ENCODE measurements around the gene VAV2. TPM values are rescaled to one million over a fixed set of nuclear protein-coding genes. Genes with fewer than 3 reads are reported as not detected.

The VAV2 gene
- polyA plus RNA-seq, 1 of the 3 experiments (the other 2 are of a cell fraction), result 14.9 TPM

DNA sequence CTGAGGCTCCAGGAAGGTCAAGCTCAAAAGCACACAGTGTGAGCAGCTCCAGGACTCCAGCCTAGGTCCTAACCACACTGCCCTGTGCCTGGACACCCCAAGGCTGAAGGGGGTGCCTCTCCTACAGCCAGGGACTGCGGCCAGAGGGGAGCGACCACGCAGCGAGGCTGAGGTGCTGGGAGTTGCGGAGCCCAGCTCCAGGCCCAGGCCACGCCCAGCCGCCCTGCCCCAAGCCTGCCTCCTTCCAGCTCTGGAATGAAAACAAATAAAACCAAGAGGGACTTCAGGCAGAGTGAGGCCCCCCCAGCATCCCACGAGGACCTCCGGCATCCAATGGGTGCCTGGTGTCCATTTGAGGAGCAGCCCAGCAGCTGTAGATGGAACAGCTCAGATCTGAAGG lies 15.2 kb downstream of the VAV2 start:
- Histone ChIP-seq H3K9me3 (no peaks in the 10 kb centered on the region), H3F3A (replicated peaks; ENCODE audit: insufficient read depth) (peaks cover 4% of the 10 kb centered on the region), H3K27ac (ENCODE audit: low read depth in 2 of 2, low read length in 1 of 2) (no peak overlapping the region), H3K4me3 (ENCODE audit: low read depth in 2 of 2, low read length in 1 of 2) (no peak overlapping the region), H3K4me1 (ENCODE audit: control insufficient read depth in 1 of 2, insufficient read depth in 2 of 2, low read depth in 1 of 2, low read length in 1 of 2) (peaks cover 0 to 56% of the 10 kb centered on the region in 2 experiments; a peak in 1 of 4 replicates), H2AFZ (ENCODE audit: low read depth) (no peak overlapping the region), H3K9me2 (no peaks in the 10 kb centered on the region), H3K9ac (no peak overlapping the region), H3K36me3 (replicated peaks in 1 of 2; ENCODE audit: control insufficient read depth in 1 of 2, insufficient read depth in 2 of 2, low read length in 1 of 2) (no peaks in the 10 kb centered on the region), H3K79me2 (ENCODE audit: insufficient read depth) (peaks cover 100% of the 10 kb centered on the region), H3K4me2 (no peak overlapping the region), H4K20me1 (ENCODE audit: insufficient read depth) (peaks cover 100% of the 10 kb centered on the region), H3K27me3 (ENCODE audit: insufficient read depth) (no peaks in the 10 kb centered on the region)
- POLR2A ChIA-PET, result no interaction called here
- CTCF ChIA-PET, result interaction anchor here (1.0 to 1.9 kb wide), 3 partner anchors 17 to 195 kb away, joined by 3 to 7 read pairs (median 4); no protein-coding TSS in a partner anchor
- no peak for TF ChIP-seq MXI1 (IDR thresholded peaks at IDR 0.05; ENCODE audit: low read depth, low read length)
- TF ChIP-seq FOXM1 (IDR thresholded peaks at IDR 0.05; ENCODE audit: low read depth), result no peak
- no peak for TF ChIP-seq NFIC (IDR thresholded peaks at IDR 0.05; ENCODE audit: borderline replicate concordance)
- TF ChIP-seq RCOR1 (IDR thresholded peaks at IDR 0.05; ENCODE audit: low read length), result no peak
- no peak for TF ChIP-seq GATA2 (CRISPR knock-in tag; IDR thresholded peaks at IDR 0.05)
- TF ChIP-seq, protein P1, sequence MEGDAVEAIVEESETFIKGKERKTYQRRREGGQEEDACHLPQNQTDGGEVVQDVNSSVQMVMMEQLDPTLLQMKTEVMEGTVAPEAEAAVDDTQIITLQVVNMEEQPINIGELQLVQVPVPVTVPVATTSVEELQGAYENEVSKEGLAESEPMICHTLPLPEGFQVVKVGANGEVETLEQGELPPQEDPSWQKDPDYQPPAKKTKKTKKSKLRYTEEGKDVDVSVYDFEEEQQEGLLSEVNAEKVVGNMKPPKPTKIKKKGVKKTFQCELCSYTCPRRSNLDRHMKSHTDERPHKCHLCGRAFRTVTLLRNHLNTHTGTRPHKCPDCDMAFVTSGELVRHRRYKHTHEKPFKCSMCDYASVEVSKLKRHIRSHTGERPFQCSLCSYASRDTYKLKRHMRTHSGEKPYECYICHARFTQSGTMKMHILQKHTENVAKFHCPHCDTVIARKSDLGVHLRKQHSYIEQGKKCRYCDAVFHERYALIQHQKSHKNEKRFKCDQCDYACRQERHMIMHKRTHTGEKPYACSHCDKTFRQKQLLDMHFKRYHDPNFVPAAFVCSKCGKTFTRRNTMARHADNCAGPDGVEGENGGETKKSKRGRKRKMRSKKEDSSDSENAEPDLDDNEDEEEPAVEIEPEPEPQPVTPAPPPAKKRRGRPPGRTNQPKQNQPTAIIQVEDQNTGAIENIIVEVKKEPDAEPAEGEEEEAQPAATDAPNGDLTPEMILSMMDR (IDR thresholded peaks at IDR 0.05), result no peak
- TF ChIP-seq MEF2A (IDR thresholded peaks at IDR 0.05; ENCODE audit: borderline replicate concordance, low read depth), result no peak
- TF ChIP-seq ELF1 (IDR thresholded peaks at IDR 0.05), result no peak
- TF ChIP-seq, protein P2, sequence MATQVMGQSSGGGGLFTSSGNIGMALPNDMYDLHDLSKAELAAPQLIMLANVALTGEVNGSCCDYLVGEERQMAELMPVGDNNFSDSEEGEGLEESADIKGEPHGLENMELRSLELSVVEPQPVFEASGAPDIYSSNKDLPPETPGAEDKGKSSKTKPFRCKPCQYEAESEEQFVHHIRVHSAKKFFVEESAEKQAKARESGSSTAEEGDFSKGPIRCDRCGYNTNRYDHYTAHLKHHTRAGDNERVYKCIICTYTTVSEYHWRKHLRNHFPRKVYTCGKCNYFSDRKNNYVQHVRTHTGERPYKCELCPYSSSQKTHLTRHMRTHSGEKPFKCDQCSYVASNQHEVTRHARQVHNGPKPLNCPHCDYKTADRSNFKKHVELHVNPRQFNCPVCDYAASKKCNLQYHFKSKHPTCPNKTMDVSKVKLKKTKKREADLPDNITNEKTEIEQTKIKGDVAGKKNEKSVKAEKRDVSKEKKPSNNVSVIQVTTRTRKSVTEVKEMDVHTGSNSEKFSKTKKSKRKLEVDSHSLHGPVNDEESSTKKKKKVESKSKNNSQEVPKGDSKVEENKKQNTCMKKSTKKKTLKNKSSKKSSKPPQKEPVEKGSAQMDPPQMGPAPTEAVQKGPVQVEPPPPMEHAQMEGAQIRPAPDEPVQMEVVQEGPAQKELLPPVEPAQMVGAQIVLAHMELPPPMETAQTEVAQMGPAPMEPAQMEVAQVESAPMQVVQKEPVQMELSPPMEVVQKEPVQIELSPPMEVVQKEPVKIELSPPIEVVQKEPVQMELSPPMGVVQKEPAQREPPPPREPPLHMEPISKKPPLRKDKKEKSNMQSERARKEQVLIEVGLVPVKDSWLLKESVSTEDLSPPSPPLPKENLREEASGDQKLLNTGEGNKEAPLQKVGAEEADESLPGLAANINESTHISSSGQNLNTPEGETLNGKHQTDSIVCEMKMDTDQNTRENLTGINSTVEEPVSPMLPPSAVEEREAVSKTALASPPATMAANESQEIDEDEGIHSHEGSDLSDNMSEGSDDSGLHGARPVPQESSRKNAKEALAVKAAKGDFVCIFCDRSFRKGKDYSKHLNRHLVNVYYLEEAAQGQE (IDR thresholded peaks at IDR 0.05; ENCODE audit: low read depth, low read length), result no peak
- TF ChIP-seq TAF1 (IDR thresholded peaks at IDR 0.05; ENCODE audit: borderline replicate concordance, low read depth, low read length), result no peak
- TF ChIP-seq, protein P3, sequence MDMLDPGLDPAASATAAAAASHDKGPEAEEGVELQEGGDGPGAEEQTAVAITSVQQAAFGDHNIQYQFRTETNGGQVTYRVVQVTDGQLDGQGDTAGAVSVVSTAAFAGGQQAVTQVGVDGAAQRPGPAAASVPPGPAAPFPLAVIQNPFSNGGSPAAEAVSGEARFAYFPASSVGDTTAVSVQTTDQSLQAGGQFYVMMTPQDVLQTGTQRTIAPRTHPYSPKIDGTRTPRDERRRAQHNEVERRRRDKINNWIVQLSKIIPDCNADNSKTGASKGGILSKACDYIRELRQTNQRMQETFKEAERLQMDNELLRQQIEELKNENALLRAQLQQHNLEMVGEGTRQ (IDR thresholded peaks at IDR 0.05; ENCODE audit: borderline replicate concordance, low read depth, low read length), result no peak
- no peak for TF ChIP-seq RFX5 (IDR thresholded peaks at IDR 0.05; ENCODE audit: low read length)
- DNase-seq, result peak; percentile 16
- WGBS (ENCODE audit: low lambda C conversion rate), result 98% methylated on average over 9 of the region's 9 CpGs

Data from SK-N-SH (cell line).